ENCODE data around the gene TBC1D10B.

Gene TBC1D10B

DNA sequence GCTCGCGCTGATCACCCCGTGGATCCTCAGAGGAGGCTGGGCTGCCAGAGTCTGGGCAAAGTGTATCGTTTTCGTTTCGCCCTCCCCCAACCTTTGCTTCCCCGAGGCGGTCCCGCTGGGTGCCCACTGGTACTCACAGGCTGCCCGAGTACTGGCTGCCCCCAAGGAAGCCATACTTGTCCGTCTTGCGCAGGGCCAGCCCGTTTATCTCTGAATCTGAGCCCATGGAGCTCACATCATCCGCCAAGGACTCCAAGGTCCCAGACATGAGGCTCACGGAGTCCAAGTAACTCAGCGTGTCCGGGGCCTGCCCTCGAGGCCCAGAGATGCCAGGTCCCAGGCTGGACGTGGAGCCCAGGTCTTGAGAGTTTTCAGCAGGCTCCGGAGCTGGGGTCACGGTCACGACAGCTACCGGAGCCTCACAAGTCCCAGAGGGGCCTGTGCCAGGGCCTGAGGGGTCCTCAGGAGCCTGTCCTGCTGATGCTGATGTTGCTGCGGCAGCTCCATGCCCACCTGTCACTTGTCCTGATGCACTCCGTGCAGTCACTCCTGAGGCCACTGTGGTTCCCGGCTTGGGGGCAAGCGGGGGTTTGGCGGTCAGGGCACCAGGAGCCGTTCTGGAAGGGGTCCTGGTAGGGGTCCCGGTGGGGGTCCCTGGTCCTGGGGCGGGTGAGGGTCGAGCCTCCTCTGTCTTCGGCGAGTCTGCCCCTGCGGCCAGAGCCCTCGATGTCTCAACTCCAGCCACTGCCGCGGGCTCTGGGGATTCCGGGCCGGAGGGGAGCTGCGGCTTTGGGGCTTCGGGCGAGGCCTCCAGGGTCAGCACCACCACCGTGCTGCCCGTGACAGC is 980 bp downstream of the TBC1D10B start:
- no peaks in the 10 kb centered on the region for H3F3A ChIP-seq (ENCODE audit: insufficient read depth, low read length)
- no peaks in the 10 kb centered on the region for H3K27me3 ChIP-seq (ENCODE audit: insufficient read depth, low read length)
- peaks cover 27% of the 10 kb centered on the region; the same call in 1 of the 2 replicates for H3K36me3 ChIP-seq (ENCODE audit: insufficient read depth, low read length)
- no peak overlapping the region for H2AFZ ChIP-seq (ENCODE audit: low read length)
- peaks cover 42% of the 10 kb centered on the region for H3K4me1 ChIP-seq (ENCODE audit: insufficient read depth, low read length, severe bottlenecking)
- H3K9me2 ChIP-seq (ENCODE audit: low read depth, low read length), result no peaks in the 10 kb centered on the region
- H3K9me3 ChIP-seq (ENCODE audit: low read length), result no peaks in the 10 kb centered on the region
- H3K27ac ChIP-seq (ENCODE audit: low read depth, low read length, poor library complexity, severe bottlenecking), result peak overlapping the region; percentile 45
- peak overlapping the region; percentile 97 for H3K4me3 ChIP-seq (ENCODE audit: low read depth, low read length, poor library complexity, severe bottlenecking)
- peak overlapping the region; percentile 89 for H3K9ac ChIP-seq (ENCODE audit: low read length)
- peaks cover 33% of the 10 kb centered on the region for H3K79me2 ChIP-seq (ENCODE audit: insufficient read depth, low read length)
- no peaks in the 10 kb centered on the region for H4K20me1 ChIP-seq (ENCODE audit: insufficient read depth, low read length)
- peak overlapping the region; percentile 89 for H3K4me2 ChIP-seq (ENCODE audit: low read length)
- TF ChIP-seq, protein P1, sequence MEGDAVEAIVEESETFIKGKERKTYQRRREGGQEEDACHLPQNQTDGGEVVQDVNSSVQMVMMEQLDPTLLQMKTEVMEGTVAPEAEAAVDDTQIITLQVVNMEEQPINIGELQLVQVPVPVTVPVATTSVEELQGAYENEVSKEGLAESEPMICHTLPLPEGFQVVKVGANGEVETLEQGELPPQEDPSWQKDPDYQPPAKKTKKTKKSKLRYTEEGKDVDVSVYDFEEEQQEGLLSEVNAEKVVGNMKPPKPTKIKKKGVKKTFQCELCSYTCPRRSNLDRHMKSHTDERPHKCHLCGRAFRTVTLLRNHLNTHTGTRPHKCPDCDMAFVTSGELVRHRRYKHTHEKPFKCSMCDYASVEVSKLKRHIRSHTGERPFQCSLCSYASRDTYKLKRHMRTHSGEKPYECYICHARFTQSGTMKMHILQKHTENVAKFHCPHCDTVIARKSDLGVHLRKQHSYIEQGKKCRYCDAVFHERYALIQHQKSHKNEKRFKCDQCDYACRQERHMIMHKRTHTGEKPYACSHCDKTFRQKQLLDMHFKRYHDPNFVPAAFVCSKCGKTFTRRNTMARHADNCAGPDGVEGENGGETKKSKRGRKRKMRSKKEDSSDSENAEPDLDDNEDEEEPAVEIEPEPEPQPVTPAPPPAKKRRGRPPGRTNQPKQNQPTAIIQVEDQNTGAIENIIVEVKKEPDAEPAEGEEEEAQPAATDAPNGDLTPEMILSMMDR (IDR thresholded peaks at IDR 0.05; ENCODE audit: low read length), result no peak
- no peak for TF ChIP-seq EZH2 (IDR thresholded peaks at IDR 0.05; ENCODE audit: borderline replicate concordance, low read length)

DNA sequence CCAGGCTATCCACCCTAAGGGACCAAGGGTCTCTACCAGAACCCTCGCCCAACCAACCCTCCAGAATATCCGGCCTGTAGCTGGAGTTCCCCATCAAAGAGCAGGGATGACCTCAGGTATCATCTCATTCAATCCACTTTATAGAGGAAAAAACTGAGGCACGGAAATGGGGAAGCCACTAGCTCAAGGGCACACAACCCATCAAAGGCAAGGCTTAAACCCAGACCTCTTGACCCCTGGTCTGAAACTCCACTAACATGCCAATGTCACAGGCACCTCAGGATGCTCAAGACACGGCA is 1.6 kb downstream of the TBC1D10B start:
- peak overlapping the region; percentile 45 for H3K27ac ChIP-seq (ENCODE audit: low read depth, low read length, poor library complexity, severe bottlenecking)
- TF ChIP-seq, protein P1 (IDR thresholded peaks at IDR 0.05; ENCODE audit: low read length), result no peak
- no peak for TF ChIP-seq EZH2 (IDR thresholded peaks at IDR 0.05; ENCODE audit: borderline replicate concordance, low read length)
- no peaks in the 10 kb centered on the region for H3K9me2 ChIP-seq (ENCODE audit: low read depth, low read length)
- no peaks in the 10 kb centered on the region for H3K9me3 ChIP-seq (ENCODE audit: low read length)
- H3K4me1 ChIP-seq (ENCODE audit: insufficient read depth, low read length, severe bottlenecking), result peaks cover 42% of the 10 kb centered on the region
- peaks cover 33% of the 10 kb centered on the region; the same call in 1 of the 2 replicates for H3K36me3 ChIP-seq (ENCODE audit: insufficient read depth, low read length)
- H3K27me3 ChIP-seq (ENCODE audit: insufficient read depth, low read length), result no peaks in the 10 kb centered on the region
- H2AFZ ChIP-seq (ENCODE audit: low read length), result no peak overlapping the region
- H3K9ac ChIP-seq (ENCODE audit: low read length), result peak overlapping the region; percentile 89
- peak overlapping the region; percentile 97 for H3K4me3 ChIP-seq (ENCODE audit: low read depth, low read length, poor library complexity, severe bottlenecking)
- peaks cover 33% of the 10 kb centered on the region for H3K79me2 ChIP-seq (ENCODE audit: insufficient read depth, low read length)
- H3F3A ChIP-seq (ENCODE audit: insufficient read depth, low read length), result no peaks in the 10 kb centered on the region
- H3K4me2 ChIP-seq (ENCODE audit: low read length), result peak overlapping the region; percentile 89
- no peaks in the 10 kb centered on the region for H4K20me1 ChIP-seq (ENCODE audit: insufficient read depth, low read length)

DNA sequence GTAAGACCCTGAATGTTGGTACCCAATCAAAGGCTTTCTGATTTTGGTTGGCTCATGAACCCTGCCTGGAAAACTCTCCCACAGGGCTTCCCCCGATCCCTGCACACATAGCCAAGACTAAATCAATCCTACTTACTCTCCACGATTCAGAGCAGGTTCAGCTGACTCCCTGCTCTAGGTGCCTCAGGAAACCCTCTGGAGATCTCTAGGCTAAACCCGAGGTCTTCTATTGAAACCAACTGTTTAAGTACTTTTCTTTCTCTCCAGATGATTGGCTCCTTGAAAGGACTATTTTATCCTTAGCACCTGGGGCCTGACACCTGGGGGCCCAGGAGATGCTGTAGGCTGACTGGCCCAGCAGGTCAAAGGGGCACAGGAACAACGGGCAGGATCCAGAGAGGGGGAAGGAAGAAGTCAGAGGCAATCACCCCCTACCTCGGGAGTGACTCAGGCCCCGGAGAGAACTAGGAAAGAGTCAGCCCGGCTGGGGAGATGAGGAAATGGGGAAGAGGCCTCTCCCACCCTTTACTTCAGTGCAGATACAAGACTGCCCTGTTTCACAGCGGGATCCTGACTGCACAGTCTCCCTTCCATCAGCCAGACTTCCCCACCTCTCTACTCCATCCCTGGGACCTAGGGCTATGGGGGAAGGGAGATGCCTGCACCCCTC is 2.0 kb downstream of the TBC1D10B start:
- peaks cover 42% of the 10 kb centered on the region for H3K4me1 ChIP-seq (ENCODE audit: insufficient read depth, low read length, severe bottlenecking)
- H3K79me2 ChIP-seq (ENCODE audit: insufficient read depth, low read length), result peaks cover 33% of the 10 kb centered on the region
- H3K9ac ChIP-seq (ENCODE audit: low read length), result peak overlapping the region; percentile 89
- no peak overlapping the region for H2AFZ ChIP-seq (ENCODE audit: low read length)
- no peak for TF ChIP-seq EZH2 (IDR thresholded peaks at IDR 0.05; ENCODE audit: borderline replicate concordance, low read length)
- TF ChIP-seq, protein P1 (IDR thresholded peaks at IDR 0.05; ENCODE audit: low read length), result no peak
- H3K36me3 ChIP-seq (ENCODE audit: insufficient read depth, low read length), result peaks cover 36% of the 10 kb centered on the region; the same call in 1 of the 2 replicates
- H3K27me3 ChIP-seq (ENCODE audit: insufficient read depth, low read length), result no peaks in the 10 kb centered on the region
- H3F3A ChIP-seq (ENCODE audit: insufficient read depth, low read length), result no peaks in the 10 kb centered on the region
- no peaks in the 10 kb centered on the region for H3K9me3 ChIP-seq (ENCODE audit: low read length)
- H3K4me3 ChIP-seq (ENCODE audit: low read depth, low read length, poor library complexity, severe bottlenecking), result peak overlapping the region; percentile 97
- peak overlapping the region; percentile 89 for H3K4me2 ChIP-seq (ENCODE audit: low read length)
- no peaks in the 10 kb centered on the region for H3K9me2 ChIP-seq (ENCODE audit: low read depth, low read length)
- no peak overlapping the region for H3K27ac ChIP-seq (ENCODE audit: low read depth, low read length, poor library complexity, severe bottlenecking)
- no peaks in the 10 kb centered on the region for H4K20me1 ChIP-seq (ENCODE audit: insufficient read depth, low read length)

All from OCI-LY1 (cell line).